ENCODE measurements around the gene NCK2. TPM values are rescaled to one million over a fixed set of nuclear protein-coding genes. Genes with fewer than 3 reads are reported as not detected.

NCK2 gene
- polyA plus RNA-seq, 2 of the 4 experiments (the other 2 are of a cell fraction) = 17.1 to 17.8 TPM

DNA sequence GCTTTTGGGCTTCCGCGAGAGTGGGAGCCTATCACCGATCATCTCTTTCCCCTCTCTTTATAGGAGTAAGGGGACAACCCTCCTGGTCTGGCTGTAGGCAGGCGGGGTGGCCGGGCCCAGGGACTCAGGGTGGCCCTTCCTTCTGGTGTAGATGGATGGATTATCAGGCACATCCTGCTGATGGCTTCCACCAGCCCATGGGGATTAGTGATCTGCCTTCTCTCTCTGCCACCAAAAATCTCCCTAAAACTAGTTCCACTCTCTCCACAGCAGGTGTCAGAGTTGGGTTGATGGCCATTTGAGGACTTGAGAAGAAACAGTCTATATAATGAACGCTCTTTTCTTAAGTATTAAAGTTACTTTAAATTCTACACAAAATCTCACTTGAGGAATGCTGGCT is 37.4 kb downstream of the NCK2 start:
- Histone ChIP-seq H3K4me1 (no peaks in the 10 kb centered on the region), H3K4me2 (no peak overlapping the region), H3K27ac (no peak overlapping the region), H3K9me3 (no peaks in the 10 kb centered on the region), H3K4me3 (no peak overlapping the region)
- 80% methylated on average over 6 of the region's 6 CpGs for WGBS (ENCODE audit: missing lambda C conversion rate)
- no peak for ATAC-seq
- CTCF ChIA-PET = interaction anchor here (1.4 kb wide), 1 partner anchor 17 kb away, joined by 3 read pairs; no protein-coding TSS in a partner anchor
- no peak for DNase-seq (ENCODE audit: low read depth in 1 of 2, low spot score in 1 of 2)
- no peak for FAIRE-seq
- POLR2A ChIA-PET = no interaction called here
- TF ChIP-seq, protein P1, sequence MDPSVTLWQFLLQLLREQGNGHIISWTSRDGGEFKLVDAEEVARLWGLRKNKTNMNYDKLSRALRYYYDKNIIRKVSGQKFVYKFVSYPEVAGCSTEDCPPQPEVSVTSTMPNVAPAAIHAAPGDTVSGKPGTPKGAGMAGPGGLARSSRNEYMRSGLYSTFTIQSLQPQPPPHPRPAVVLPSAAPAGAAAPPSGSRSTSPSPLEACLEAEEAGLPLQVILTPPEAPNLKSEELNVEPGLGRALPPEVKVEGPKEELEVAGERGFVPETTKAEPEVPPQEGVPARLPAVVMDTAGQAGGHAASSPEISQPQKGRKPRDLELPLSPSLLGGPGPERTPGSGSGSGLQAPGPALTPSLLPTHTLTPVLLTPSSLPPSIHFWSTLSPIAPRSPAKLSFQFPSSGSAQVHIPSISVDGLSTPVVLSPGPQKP (IDR thresholded peaks at IDR 0.05; ENCODE audit: low read depth, low read length) = no peak
- TF ChIP-seq RAD21 (conservative IDR thresholded peaks at IDR 0.05 in 1 of 2, IDR thresholded peaks at IDR 0.05 in 1 of 2) = peak in 1 of 2 experiments; percentile 10; a peak in 1 of 5 replicates
- no peak for TF ChIP-seq NFE2L2 (conservative IDR thresholded peaks at IDR 0.05; ENCODE audit: low read length)
- no peak for TF ChIP-seq ZNF302 (CRISPR knock-in tag; IDR thresholded peaks at IDR 0.05)

DNA sequence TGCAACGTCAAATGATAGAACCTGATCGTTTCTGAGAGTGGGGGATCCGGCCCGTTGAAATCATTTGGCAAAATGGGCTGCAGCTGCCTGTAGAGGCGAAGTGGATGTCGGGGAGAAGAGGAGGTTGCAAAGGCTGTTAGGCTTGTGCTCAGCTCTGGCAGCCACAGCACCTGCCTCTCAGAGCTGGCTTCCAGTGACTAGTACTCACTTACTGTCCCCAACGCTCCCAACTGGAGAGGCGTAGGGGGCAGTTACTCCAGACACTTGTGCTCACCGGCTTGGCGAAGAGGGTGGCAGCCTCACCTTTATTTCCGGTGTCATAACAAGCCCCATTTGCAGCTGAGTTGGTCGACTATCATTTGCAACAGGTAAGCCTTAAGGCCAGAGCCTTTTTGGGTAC is 37.9 kb downstream of the NCK2 start:
- FAIRE-seq (no peak), DNase-seq (ENCODE audit: low read depth in 1 of 2, low spot score in 1 of 2) (no peak), ATAC-seq (no peak)
- TF ChIP-seq CEBPB (IDR thresholded peaks at IDR 0.05) = no peak
- TF ChIP-seq EHMT2 (IDR thresholded peaks at IDR 0.05; ENCODE audit: low read depth) = no peak
- TF ChIP-seq, protein P2, sequence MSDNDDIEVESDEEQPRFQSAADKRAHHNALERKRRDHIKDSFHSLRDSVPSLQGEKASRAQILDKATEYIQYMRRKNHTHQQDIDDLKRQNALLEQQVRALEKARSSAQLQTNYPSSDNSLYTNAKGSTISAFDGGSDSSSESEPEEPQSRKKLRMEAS (IDR thresholded peaks at IDR 0.05) = no peak
- TF ChIP-seq CHD4 (IDR thresholded peaks at IDR 0.05; ENCODE audit: borderline replicate concordance) = no peak
- POLR2A ChIA-PET = no interaction called here
- WGBS (ENCODE audit: missing lambda C conversion rate) = 93% methylated on average over 12 of the region's 12 CpGs
- CTCF ChIA-PET = interaction anchor here (1.4 kb wide), 1 partner anchor 16 kb away, joined by 3 read pairs; no protein-coding TSS in a partner anchor
- Histone ChIP-seq H3K4me2 (no peak overlapping the region), H3K27ac (no peak overlapping the region), H3K4me3 (no peak overlapping the region), H3K9me3 (no peaks in the 10 kb centered on the region), H3K4me1 (no peaks in the 10 kb centered on the region)

DNA sequence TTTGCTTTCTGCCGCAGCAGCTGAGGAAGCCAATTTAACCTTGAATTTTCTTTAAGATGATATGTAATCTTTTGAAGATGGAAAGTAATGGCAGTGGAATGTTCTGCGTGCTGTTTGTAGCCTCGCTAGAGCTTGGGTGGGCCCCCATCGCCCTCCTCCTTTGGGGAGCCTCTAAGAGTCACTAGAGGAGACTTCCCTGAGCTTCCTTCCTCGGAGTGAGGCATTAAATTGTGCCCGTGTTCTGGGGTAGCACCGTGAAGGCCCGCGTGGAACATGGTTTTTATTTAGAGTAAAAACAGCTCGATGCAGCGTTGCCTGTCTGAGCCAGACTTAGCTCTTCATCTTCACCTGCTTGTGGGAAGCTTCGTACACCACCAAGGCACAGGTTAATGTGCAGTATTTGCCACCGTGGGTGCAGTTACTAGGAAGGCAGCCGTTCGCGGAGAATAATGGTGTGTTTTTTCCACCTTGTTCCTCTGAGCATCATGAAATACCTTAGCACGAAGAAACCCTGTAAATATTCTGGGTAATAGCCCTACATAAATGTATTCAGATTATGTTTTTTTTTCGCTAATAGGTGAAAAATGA is 38.5 kb downstream of the NCK2 start:
- H3K4me3 ChIP-seq = no peak overlapping the region
- ATAC-seq (no peak), FAIRE-seq (no peak), DNase-seq (ENCODE audit: low read depth in 1 of 2, low spot score in 1 of 2) (no peak)
- TF ChIP-seq RAD21 (conservative IDR thresholded peaks at IDR 0.05 in 1 of 2, IDR thresholded peaks at IDR 0.05 in 1 of 2) = no peak
- TF ChIP-seq BHLHE40 (IDR thresholded peaks at IDR 0.05; ENCODE audit: low read depth, low read length) = no peak
- no peak for TF ChIP-seq NR3C1 (IDR thresholded peaks at IDR 0.05)
- TF ChIP-seq, protein P3, sequence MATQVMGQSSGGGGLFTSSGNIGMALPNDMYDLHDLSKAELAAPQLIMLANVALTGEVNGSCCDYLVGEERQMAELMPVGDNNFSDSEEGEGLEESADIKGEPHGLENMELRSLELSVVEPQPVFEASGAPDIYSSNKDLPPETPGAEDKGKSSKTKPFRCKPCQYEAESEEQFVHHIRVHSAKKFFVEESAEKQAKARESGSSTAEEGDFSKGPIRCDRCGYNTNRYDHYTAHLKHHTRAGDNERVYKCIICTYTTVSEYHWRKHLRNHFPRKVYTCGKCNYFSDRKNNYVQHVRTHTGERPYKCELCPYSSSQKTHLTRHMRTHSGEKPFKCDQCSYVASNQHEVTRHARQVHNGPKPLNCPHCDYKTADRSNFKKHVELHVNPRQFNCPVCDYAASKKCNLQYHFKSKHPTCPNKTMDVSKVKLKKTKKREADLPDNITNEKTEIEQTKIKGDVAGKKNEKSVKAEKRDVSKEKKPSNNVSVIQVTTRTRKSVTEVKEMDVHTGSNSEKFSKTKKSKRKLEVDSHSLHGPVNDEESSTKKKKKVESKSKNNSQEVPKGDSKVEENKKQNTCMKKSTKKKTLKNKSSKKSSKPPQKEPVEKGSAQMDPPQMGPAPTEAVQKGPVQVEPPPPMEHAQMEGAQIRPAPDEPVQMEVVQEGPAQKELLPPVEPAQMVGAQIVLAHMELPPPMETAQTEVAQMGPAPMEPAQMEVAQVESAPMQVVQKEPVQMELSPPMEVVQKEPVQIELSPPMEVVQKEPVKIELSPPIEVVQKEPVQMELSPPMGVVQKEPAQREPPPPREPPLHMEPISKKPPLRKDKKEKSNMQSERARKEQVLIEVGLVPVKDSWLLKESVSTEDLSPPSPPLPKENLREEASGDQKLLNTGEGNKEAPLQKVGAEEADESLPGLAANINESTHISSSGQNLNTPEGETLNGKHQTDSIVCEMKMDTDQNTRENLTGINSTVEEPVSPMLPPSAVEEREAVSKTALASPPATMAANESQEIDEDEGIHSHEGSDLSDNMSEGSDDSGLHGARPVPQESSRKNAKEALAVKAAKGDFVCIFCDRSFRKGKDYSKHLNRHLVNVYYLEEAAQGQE (IDR thresholded peaks at IDR 0.05) = no peak
- no peak overlapping the region for H3K4me2 ChIP-seq
- no peaks in the 10 kb centered on the region for H3K9me3 ChIP-seq
- CTCF ChIA-PET = interaction anchor here (1.4 kb wide), 1 partner anchor 16 kb away, joined by 3 read pairs; no protein-coding TSS in a partner anchor
- WGBS (ENCODE audit: missing lambda C conversion rate) = 89% methylated on average over 18 of the region's 18 CpGs
- H3K4me1 ChIP-seq = no peaks in the 10 kb centered on the region
- H3K27ac ChIP-seq = no peak overlapping the region
- POLR2A ChIA-PET = no interaction called here

DNA sequence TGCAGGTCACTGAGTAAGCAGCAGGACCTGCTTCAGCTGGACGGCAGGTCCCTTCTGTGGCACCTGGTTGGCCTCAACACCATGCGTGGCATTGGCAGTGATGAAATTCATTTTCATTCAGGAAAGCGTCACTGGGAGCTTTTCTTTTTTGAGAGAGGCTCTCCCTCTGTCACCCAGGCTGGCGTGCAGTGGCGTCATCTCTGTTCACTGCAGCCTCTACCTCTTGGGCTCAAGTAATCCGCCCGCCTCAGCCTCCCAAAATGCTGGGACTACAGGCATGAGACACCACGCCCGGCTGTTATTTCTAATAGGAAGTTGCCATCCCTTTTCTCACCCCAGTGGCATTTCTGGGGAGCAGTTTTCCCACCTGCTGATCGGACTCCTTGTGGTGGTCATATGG is 39.3 kb downstream of the NCK2 start:
- Histone ChIP-seq H3K4me1 (no peaks in the 10 kb centered on the region), H3K4me3 (no peak overlapping the region), H3K27ac (no peak overlapping the region), H3K9me3 (no peaks in the 10 kb centered on the region), H3K4me2 (no peak overlapping the region)
- ChIA-PET CTCF (no interaction called here), POLR2A (no interaction called here)
- WGBS (ENCODE audit: missing lambda C conversion rate) = 98% methylated on average over 10 of the region's 10 CpGs
- FAIRE-seq = no peak
- no peak for ATAC-seq
- DNase-seq (ENCODE audit: low read depth in 1 of 2, low spot score in 1 of 2) = no peak
- no peak for TF ChIP-seq ZFP36 (IDR thresholded peaks at IDR 0.05; ENCODE audit: borderline replicate concordance, partially characterized antibody)
- TF ChIP-seq HOXB13 (CRISPR knock-in tag; IDR thresholded peaks at IDR 0.05; ENCODE audit: low read depth) = no peak
- TF ChIP-seq SREBF2 (IDR thresholded peaks at IDR 0.05) = no peak
- TF ChIP-seq, protein P4, sequence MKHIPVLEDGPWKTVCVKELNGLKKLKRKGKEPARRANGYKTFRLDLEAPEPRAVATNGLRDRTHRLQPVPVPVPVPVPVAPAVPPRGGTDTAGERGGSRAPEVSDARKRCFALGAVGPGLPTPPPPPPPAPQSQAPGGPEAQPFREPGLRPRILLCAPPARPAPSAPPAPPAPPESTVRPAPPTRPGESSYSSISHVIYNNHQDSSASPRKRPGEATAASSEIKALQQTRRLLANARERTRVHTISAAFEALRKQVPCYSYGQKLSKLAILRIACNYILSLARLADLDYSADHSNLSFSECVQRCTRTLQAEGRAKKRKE (CRISPR knock-in tag; IDR thresholded peaks at IDR 0.05; ENCODE audit: low read depth) = no peak
- no peak for TF ChIP-seq RCOR1 (IDR thresholded peaks at IDR 0.05; ENCODE audit: low read depth, low read length)
- TF ChIP-seq ESRRA (IDR thresholded peaks at IDR 0.05; ENCODE audit: borderline replicate concordance, low read length) = no peak
- TF ChIP-seq EP300 (IDR thresholded peaks at IDR 0.05) = no peak
- no peak for TF ChIP-seq FOSB (CRISPR knock-in tag; IDR thresholded peaks at IDR 0.05)
- TF ChIP-seq JUN (IDR thresholded peaks at IDR 0.05) = no peak
- no peak for TF ChIP-seq MAZ (IDR thresholded peaks at IDR 0.05; ENCODE audit: borderline replicate concordance, low read depth, low read length)
- TF ChIP-seq CBX8 (IDR thresholded peaks at IDR 0.05) = no peak
- no peak for TF ChIP-seq RNF2 (IDR thresholded peaks at IDR 0.05; ENCODE audit: borderline replicate concordance, low read depth)
- TF ChIP-seq CEBPB (IDR thresholded peaks at IDR 0.05) = no peak
- TF ChIP-seq, protein P5, sequence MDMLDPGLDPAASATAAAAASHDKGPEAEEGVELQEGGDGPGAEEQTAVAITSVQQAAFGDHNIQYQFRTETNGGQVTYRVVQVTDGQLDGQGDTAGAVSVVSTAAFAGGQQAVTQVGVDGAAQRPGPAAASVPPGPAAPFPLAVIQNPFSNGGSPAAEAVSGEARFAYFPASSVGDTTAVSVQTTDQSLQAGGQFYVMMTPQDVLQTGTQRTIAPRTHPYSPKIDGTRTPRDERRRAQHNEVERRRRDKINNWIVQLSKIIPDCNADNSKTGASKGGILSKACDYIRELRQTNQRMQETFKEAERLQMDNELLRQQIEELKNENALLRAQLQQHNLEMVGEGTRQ (IDR thresholded peaks at IDR 0.05) = no peak
- TF ChIP-seq NPAS2 (CRISPR knock-in tag; IDR thresholded peaks at IDR 0.05; ENCODE audit: borderline replicate concordance) = no peak

All from A549 (cell line).